ENCODE results near the gene MAN1A1.

GRCh38 chr6:119317007-119317406 lies 32.6 kb downstream of the MAN1A1 start:
- TF ChIP-seq CTCF (optimal IDR thresholded peaks at IDR 0.05 in 1 of 3, IDR thresholded peaks at IDR 0.05 in 1 of 3, conservative IDR thresholded peaks at IDR 0.05 in 1 of 3; ENCODE audit: extremely low read depth in 1 of 3, insufficient read depth in 2 of 3, low read length in 3 of 3), result no peak
- TF ChIP-seq EZH2 (IDR thresholded peaks at IDR 0.05; ENCODE audit: low read length), result no peak

Data from keratinocyte (primary cell).